HG03457 (cell line): Measurements from ENCODE around the gene GNG7.
"Not testable (repeated sequence)": the region's sequence is repeated elsewhere in the genome, so short reads cannot be mapped to it uniquely, and the experiment has no call there.

Experiments used
- ATAC-seq: cut with Tn5 transposase; IDR thresholded peaks from one replicate; pipeline ENCODE4 v1.9.1; 2021; ENCODE audit warnings: moderate number of reproducible peaks; ENCODE audit not compliant: unreplicated experiment

Gene GNG7

DNA sequence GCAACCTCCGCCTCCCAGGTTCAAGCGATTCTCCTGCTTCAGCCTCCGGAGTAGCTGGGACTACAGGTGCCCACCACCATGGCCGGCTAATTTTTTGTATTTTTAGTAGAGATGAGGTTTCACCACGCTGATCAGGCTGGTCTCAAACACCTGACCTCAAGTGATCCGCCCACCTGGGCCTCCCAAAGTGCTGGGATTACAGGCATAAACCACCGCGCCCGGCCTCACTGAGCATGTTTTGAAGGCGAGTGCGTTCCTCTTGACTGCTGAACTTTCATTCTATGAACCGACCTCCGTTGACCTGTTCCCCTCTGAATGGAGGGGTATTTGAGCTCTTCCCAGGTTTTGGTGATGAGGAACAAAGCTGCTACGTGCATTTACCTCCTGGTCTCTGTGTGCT is 209.0 kb downstream of the GNG7 start:
- ATAC-seq = not testable (repeated sequence)

DNA sequence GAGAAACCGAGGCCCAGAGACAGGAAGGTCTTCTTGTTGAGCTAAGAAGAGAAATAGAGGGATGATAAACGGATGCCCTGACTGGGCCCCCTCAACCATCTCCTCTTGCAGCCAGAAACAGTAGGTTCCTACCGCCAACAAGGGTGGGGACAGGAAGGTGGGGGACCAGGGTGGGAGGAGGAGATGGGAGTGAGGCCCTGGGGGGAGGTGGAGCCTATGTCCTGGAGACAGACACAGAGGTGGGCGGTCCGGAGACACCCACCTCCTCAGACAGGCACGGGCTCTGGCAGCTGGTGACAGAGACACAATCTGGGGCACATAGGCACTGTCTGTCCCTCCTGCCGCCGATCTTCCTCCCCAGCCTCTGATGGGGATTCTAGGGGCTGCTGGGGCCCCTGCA is 209.6 kb downstream of the GNG7 start:
- ATAC-seq = no peak

DNA sequence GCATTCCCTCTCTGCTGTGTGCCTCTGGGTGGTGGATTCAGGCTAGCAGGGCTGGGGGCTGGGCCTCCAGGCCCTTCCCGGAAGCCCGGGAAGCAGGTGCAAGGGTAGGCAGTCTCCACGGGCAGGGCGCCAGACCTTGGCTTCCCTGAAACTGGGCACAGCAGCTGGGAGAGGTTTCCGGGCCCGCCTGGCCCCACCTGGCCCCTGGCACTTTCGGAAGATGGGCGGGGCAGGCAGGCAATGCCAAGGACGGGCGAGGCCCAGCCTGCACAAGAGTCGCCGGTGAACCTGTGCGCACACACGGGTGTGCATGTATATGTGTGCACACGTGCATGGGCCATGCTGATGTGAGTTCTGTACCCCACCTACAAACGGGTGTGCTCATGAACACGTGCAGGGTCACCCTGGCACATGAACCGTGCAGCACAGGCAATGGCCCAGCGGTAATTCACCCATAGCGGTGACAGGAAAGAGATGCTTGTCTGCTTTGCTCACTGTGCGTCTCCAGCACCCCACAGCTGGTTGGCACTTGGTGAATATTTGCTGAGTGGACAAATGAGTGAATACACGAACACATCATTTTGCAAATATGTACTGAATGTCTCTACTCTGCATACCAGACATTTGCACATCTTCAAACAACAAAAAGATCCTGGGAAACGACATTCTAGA is 211.2 kb downstream of the GNG7 start:
- no peak for ATAC-seq

DNA sequence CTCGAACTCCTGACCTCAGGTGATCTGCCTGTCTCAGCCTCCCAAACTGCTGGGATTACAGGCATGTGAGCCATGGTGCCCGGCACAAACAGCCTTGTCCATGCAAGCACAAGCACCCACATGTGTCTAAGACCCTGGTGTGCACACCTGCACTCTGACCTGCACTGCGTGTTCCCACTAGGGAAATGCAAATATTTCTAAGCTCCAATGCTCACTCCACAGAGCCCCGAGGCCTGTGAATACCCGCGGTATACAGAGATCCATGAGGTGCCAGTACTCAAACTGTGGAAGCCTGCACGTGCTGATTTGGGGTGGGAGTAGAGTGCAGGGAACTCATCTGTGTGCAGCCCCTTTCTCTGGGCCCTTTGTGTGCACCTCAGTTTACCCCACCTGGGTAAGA is 211.8 kb downstream of the GNG7 start:
- ATAC-seq = no peak

DNA sequence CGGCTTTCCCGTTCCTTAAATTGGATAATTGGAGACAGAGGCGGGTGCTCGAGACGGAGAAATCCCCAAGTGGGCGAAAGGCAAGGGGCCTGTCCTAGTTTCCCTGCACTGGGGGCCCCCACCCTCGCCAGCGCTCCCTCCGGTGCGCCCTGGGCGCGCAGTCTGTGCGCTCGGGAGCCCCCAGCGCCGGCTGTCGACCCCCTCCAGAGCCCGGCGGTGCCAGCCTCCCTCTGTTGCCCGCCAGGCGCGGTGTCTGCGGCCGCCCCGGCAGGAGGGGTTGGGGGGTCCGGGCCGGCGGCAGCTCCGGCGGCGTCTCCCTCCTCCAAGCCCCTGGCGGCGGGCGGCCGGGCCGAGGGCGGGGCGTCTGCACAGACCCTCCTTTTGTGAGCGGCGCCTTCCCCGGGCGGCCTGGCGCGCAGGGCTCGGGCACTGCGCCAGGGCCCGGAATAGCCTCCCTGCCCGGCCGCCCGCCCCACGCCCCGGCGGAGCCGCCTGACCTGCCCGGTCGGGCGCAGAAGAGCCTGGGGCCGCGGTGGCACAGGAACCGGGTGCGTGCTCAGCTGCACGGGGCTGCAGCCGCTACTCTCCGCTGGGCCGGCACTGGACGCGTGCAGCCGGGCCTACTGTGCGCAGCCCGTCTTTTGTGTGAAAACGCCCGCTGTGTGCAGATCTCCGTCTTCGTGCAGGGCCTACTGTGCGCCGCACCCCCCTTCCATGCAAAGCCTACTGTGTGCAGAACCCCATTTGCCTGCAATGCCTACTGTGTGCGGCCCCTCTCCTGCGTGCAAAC is 213.4 kb downstream of the GNG7 start:
- no peak for ATAC-seq

- no peak for ATAC-seq
Observed at GRCh38 chr19:2488405-2488941, 214.0 kb downstream of the GNG7 start.

- no peak for ATAC-seq
Observed at GRCh38 chr19:2487842-2488241, 214.7 kb downstream of the GNG7 start.

DNA sequence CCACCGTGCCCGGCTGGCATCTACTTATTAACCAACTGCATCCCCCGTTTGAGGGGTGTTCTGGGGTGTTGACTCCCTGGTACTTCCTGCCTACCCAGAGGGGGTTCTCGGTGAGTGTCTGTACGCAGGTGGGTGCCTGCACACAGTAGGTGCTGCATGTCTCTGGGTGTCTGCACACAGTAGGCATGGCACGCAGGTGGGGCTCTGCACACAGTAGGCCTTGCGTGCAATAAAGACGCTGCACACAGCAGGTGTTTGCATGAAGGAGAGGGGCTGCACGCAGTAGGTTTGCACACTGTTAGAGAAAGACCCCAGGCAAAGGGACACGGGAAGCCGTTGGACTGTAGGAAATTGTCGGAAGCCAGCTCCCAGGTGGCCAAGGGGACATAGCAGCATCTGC is 215.4 kb downstream of the GNG7 start:
- no peak for ATAC-seq

GRCh38 chr19:2485428-2485827 is 217.1 kb downstream of the GNG7 start:
- ATAC-seq = no peak

DNA sequence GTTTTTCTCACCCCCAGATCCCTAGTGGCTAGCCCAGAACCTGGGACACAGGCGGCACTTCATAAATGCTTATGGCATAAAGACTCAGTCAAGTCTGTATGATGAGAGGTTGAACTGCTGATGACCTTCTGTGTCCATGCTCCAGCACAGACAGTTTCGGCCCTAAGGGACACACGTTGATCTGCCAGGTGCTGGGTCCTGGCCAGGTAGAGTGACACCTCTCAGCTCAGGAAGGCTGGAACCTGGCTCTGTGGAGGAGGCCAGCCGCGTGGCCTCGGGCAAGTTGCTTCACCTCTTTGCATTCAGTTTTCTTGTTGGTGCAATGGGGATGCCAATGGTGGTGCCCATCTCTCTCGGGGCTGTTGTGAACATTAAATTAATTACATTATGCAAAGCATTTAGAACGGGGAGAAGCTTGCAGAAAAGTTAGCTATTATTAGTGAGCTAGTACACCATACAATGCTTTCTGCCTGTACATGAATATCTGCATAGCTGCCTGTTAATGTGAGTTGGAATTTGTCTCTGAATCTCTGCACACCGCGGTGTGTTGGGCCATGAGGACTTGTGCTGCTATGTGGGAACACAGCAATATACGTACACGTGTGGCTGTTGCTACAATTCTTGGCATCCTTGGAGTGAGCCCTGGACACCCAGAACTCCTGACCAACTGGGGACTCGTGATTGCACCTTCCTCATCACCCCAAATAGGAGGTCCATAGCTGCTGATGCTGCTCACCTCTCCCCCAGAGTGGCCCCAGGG is 218.1 kb downstream of the GNG7 start:
- no peak for ATAC-seq

GRCh38 chr19:2483484-2484151 is 218.9 kb downstream of the GNG7 start:
- no peak for ATAC-seq

- no peak for ATAC-seq
Observed at GRCh38 chr19:2483084-2483483, 219.4 kb downstream of the GNG7 start.

DNA sequence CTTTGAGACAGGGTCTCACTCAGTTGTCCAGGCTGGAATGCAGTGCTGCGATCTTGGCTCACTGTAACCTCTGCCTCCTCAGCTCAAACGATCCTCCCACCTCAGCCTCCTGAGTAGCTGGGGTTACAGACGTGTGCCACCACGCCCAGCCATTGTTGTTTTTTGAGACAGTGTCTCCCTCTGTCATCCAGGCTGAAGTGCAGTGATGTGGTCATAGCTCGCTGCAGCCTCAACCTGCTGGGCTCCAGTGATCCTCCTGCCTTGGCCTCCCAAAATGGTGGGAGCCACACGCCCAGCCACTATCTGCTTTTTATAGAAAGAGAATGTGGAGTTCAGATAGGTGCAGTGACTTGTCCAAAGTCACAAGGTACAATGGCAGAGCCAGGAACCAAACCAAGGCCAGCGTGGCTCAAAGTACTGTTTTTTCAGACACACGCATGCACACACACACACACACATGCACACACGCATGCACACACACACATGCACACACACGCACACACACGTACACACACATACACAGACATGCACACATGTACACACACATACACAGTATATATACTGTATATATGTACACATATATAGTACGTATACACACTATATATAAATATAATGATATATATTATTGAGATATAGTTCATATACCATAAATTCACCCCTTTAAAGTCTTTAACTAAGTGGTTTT is 220.0 kb downstream of the GNG7 start:
- no peak for ATAC-seq

DNA sequence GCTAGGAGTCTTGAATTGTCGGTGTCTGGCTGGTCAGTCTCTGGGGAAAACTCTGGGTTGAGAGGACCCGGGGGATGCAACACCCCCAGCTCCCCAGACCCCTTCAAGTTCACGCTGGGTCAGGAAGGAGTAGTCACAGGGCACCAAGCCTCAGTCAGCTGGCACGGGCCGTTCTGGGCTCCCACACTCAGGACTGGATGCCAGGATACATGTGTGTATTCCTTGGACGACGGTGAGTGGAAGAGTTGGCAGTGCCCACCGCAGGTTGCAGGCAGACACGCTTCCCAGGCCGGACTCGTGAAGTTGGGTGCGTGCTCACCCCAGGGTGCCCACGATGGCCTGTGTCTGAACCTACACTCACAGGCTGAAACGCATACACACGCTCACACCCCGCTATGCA is 221.0 kb downstream of the GNG7 start:
- no peak for ATAC-seq

- ATAC-seq = no peak
Observed at GRCh38 chr19:2479556-2480194, 222.8 kb downstream of the GNG7 start.

DNA sequence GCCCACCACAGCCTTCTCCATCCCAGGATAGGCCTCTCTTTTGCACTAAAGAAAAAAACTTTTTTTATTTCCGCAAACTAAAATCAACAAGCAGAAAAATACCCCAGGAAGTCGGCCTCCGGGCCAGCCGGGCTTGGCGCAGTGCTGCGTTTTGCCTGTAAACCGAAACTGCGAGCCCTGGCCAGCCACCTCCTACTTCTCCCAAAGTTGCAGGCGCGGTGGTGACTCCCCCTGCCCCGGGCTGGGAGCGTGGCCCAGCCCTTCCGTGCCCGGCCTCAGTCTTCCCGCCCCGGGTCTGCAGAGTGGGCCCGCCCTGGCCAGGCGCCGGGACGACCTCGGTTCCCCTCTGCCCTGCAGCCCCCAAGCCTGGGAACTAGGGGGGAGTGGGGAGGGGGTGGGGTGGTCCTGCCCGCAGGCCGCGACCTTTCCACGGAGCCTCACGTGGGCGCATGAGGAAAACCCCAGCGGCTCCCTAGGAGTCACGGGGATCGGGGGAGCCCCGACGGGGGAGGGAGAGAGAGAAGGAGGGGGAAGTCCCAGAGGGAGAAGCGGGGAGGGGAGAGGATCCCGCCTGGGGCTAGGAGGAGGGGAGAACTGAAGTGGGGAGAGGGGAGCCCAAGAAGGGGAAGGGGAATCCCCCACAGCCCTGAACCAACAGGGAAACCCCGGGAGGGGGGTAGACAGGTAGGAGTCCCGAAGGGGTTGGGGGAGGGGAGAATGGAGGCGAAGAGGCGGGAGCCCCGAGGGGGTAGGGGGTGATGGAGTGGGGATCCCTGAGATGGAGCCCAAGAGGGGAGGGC is 223.5 kb downstream of the GNG7 start:
- no peak for ATAC-seq

GRCh38 chr19:2478278-2478755 is 224.2 kb downstream of the GNG7 start:
- no peak for ATAC-seq

- ATAC-seq = no peak
Observed at GRCh38 chr19:2477732-2478191, 224.7 kb downstream of the GNG7 start.

DNA sequence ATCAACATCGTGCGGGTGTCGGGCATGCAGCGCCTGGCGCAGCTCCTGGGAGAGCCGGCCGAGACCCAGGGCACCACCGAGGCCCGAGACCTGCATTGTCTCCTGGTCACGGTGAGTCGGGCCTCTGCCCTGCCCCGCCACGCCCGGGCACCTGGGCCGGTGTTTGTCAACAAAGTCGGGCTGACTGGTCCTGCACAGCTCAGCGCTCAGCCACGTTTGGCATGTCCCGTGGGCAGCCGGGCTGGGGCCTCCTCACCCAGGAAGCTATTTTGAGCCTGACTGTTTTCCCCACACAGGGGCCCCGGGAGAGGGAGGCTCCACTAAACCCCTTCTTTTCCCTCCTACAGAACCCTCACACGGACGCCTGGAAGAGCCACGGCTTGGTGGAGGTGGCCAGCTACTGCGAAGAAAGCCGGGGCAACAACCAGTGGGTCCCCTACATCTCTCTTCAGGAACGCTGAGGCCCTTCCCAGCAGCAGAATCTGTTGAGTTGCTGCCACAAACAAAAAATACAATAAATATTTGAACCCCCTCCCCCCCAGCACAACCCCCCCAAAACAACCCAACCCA is 225.3 kb downstream of the GNG7 start:
- ATAC-seq = no peak
